CD4-positive, alpha-beta T cell (primary cell): ENCODE results near the gene CHRFAM7A. TPM values are rescaled to one million over a fixed set of nuclear protein-coding genes. Genes with fewer than 3 reads are reported as not detected.
"Not testable (repeated sequence)": the region's sequence is repeated elsewhere in the genome, so short reads cannot be mapped to it uniquely, and the experiment has no call there.

ENCODE experiments used
- ATAC-seq: fragments of 200-7000 bp; cut with Tn5 transposase; one replicate; pipeline ENCODE4 v1.10.0; 2022; ENCODE audit warnings: mild to moderate bottlenecking; ENCODE audit not compliant: poor library complexity
- CTCF ChIA-PET: fragments of 350-600 bp; sonication (Branson Sonifier 250); formaldehyde crosslinking; loops from one replicate; lab custom pipeline; 2021; ENCODE audit warnings: antibody characterized with exemption, inconsistent platforms; lab: Charles Lee
- POLR2A ChIA-PET: fragments of 350-600 bp; sonication (Branson Sonifier 250); formaldehyde crosslinking; loops from one replicate; lab custom pipeline; 2021; ENCODE audit warnings: antibody characterized with exemption, inconsistent platforms; lab: Charles Lee
- DNase-seq, 14 experiments: peaks; one replicate each; pipeline ENCODE4 v3.0.0-alpha.2; 2013 to 2020; ENCODE audit warnings: mixed read lengths in 2 of 14
- H3K27ac ChIP-seq, 2 donors: one replicate each; pipeline versions ENCODE4 v1.5.1 to v1.7.0; 2013; ENCODE audit warnings: low read length in 2 of 2, low read depth in 1 of 2, mild to moderate bottlenecking in 1 of 2
- H3K27me3 ChIP-seq, 2 experiments: 1 replicate in 1 of 2; 2 replicates in 1 of 2; pipeline versions ENCODE4 v1.6.1 to v1.7.0; 2013; ENCODE audit warnings: low read length in 2 of 2, control low read depth in 1 of 2, mild to moderate bottlenecking in 1 of 2, moderate library complexity in 1 of 2; ENCODE audit not compliant: insufficient read depth in 2 of 2, control insufficient read depth in 1 of 2
- H3K36me3 ChIP-seq: one replicate; pipeline ENCODE4 v1.6.1; 2013; ENCODE audit warnings: low read length, control low read depth; ENCODE audit not compliant: insufficient read depth
- H3K4me1 ChIP-seq: one replicate; pipeline ENCODE4 v1.6.1; 2013; ENCODE audit warnings: low read length, control low read depth; ENCODE audit not compliant: insufficient read depth
- H3K4me3 ChIP-seq: one replicate; pipeline ENCODE4 v1.5.1; 2013; ENCODE audit warnings: mild to moderate bottlenecking, low read length, moderate library complexity
- H3K9me3 ChIP-seq, 2 experiments: 1 replicate in 1 of 2; 2 replicates in 1 of 2; pipeline versions ENCODE4 v1.6.1 to v1.7.0; 2013; ENCODE audit warnings: low read length in 2 of 2, mild to moderate bottlenecking in 2 of 2, control low read depth in 1 of 2, moderate library complexity in 1 of 2; ENCODE audit not compliant: control insufficient read depth in 1 of 2, insufficient read depth in 1 of 2
- H3K27ac Mint-ChIP-seq: one replicate; pipeline ENCODE4 v1.8.0; 2020; ENCODE audit warnings: mixed read lengths
- H3K27me3 Mint-ChIP-seq: one replicate; pipeline ENCODE4 v1.8.0; 2021; ENCODE audit warnings: mixed read lengths
- H3K36me3 Mint-ChIP-seq: one replicate; pipeline ENCODE4 v1.8.0; 2021; ENCODE audit warnings: low read depth, mixed read lengths
- H3K4me1 Mint-ChIP-seq: one replicate; pipeline ENCODE4 v1.8.0; 2021; ENCODE audit warnings: low read depth, mixed read lengths
- H3K4me3 Mint-ChIP-seq: one replicate; pipeline ENCODE4 v1.8.0; 2020; ENCODE audit warnings: mild to moderate bottlenecking, mixed read lengths
- H3K9me3 Mint-ChIP-seq: one replicate; pipeline ENCODE4 v1.8.0; 2020; ENCODE audit warnings: mixed read lengths
- intact Hi-C, 2 experiments: fragments of 100-400 bp; cut with DNase I in 1 of 2; cut with micrococcal nuclease in 1 of 2; formaldehyde crosslinking; loops; one replicate each; pipeline versions ENCODE4 v1.15.1 to v1.9.0; 2023 to 2025; cut with DNase I, micrococcal nuclease
- total RNA-seq, 174 experiments: library from RNA in 2 of 174; stranded (reverse) in 2 of 174; gene quantifications; one replicate each; pipeline ENCODE4 v1.2.3 and lab custom pipeline; 2021 to 2026

CHRFAM7A gene
- total RNA-seq, 2 experiments from 2014 or later: 0.50 TPM; not detected in 1

GRCh38 chr15:30374862-30375261, 18.5 kb downstream of the CHRFAM7A start:
- H3K27ac Mint-ChIP-seq, CTCF ChIA-PET, DNase-seq, H3K36me3 ChIP-seq, H3K4me1 ChIP-seq, H3K27ac ChIP-seq, intact Hi-C loops, H3K9me3 ChIP-seq, H3K27me3 Mint-ChIP-seq, H3K4me3 ChIP-seq, H3K36me3 Mint-ChIP-seq, ATAC-seq, H3K4me1 Mint-ChIP-seq, H3K27me3 ChIP-seq, H3K9me3 Mint-ChIP-seq, POLR2A ChIA-PET, H3K4me3 Mint-ChIP-seq: not testable (repeated sequence)

GRCh38 chr15:30368271-30368670, 25.1 kb downstream of the CHRFAM7A start:
- H3K4me1 Mint-ChIP-seq, H3K9me3 Mint-ChIP-seq, H3K4me3 Mint-ChIP-seq, ATAC-seq, H3K36me3 Mint-ChIP-seq, H3K27ac ChIP-seq, CTCF ChIA-PET, POLR2A ChIA-PET, H3K4me1 ChIP-seq, H3K4me3 ChIP-seq, intact Hi-C loops, H3K27me3 Mint-ChIP-seq, H3K27ac Mint-ChIP-seq, H3K27me3 ChIP-seq, H3K9me3 ChIP-seq, DNase-seq, H3K36me3 ChIP-seq: not testable (repeated sequence)

- H3K4me1 Mint-ChIP-seq, H3K4me3 ChIP-seq, CTCF ChIA-PET, H3K27me3 ChIP-seq, H3K36me3 ChIP-seq, H3K27me3 Mint-ChIP-seq, POLR2A ChIA-PET, H3K4me3 Mint-ChIP-seq, H3K4me1 ChIP-seq, ATAC-seq, H3K9me3 ChIP-seq, H3K27ac Mint-ChIP-seq, H3K9me3 Mint-ChIP-seq, intact Hi-C loops, H3K27ac ChIP-seq, H3K36me3 Mint-ChIP-seq: not testable (repeated sequence)
- DNase-seq: peak in 1 of 14 experiments; percentile 1
Observed at GRCh38 chr15:30367246-30367645, 26.1 kb downstream of the CHRFAM7A start.

GRCh38 chr15:30361404-30361803, 31.9 kb downstream of the CHRFAM7A start:
- H3K9me3 Mint-ChIP-seq, intact Hi-C loops: not testable (repeated sequence)

GRCh38 chr15:30360990-30361389, 32.4 kb downstream of the CHRFAM7A start:
- H3K27ac Mint-ChIP-seq, H3K27me3 ChIP-seq, POLR2A ChIA-PET: not testable (repeated sequence)

More at GRCh38 chr15:30361404-30361803, 31.9 kb downstream of the CHRFAM7A start:
- H3K4me3 Mint-ChIP-seq, H3K36me3 ChIP-seq, H3K9me3 ChIP-seq, CTCF ChIA-PET, H3K4me1 Mint-ChIP-seq, H3K4me1 ChIP-seq, H3K27ac ChIP-seq, POLR2A ChIA-PET, H3K27me3 ChIP-seq, H3K27me3 Mint-ChIP-seq, ATAC-seq, H3K27ac Mint-ChIP-seq, DNase-seq, H3K4me3 ChIP-seq, H3K36me3 Mint-ChIP-seq: not testable (repeated sequence)

GRCh38 chr15:30355043-30355442, 38.3 kb downstream of the CHRFAM7A start:
- H3K27me3 Mint-ChIP-seq, ATAC-seq, POLR2A ChIA-PET, DNase-seq, H3K36me3 ChIP-seq, H3K36me3 Mint-ChIP-seq, H3K4me3 Mint-ChIP-seq, H3K9me3 Mint-ChIP-seq, CTCF ChIA-PET, H3K9me3 ChIP-seq, intact Hi-C loops, H3K27me3 ChIP-seq, H3K4me3 ChIP-seq, H3K4me1 ChIP-seq, H3K4me1 Mint-ChIP-seq, H3K27ac Mint-ChIP-seq, H3K27ac ChIP-seq: not testable (repeated sequence)

More at GRCh38 chr15:30360990-30361389, 32.4 kb downstream of the CHRFAM7A start:
- H3K27ac ChIP-seq, H3K4me1 ChIP-seq, H3K4me1 Mint-ChIP-seq, H3K4me3 Mint-ChIP-seq, H3K27me3 Mint-ChIP-seq, H3K4me3 ChIP-seq, DNase-seq, H3K9me3 ChIP-seq, H3K36me3 Mint-ChIP-seq, ATAC-seq, H3K9me3 Mint-ChIP-seq, CTCF ChIA-PET, intact Hi-C loops, H3K36me3 ChIP-seq: not testable (repeated sequence)

- H3K27ac Mint-ChIP-seq, H3K4me1 Mint-ChIP-seq, H3K4me3 ChIP-seq, H3K4me3 Mint-ChIP-seq, ATAC-seq, H3K4me1 ChIP-seq, intact Hi-C loops, POLR2A ChIA-PET, H3K27me3 Mint-ChIP-seq, H3K27me3 ChIP-seq, H3K9me3 Mint-ChIP-seq, H3K27ac ChIP-seq, CTCF ChIA-PET, H3K9me3 ChIP-seq, H3K36me3 ChIP-seq, H3K36me3 Mint-ChIP-seq, DNase-seq: not testable (repeated sequence)
Observed at GRCh38 chr15:30349803-30350202, 43.5 kb downstream of the CHRFAM7A start.
